H1 (cell line): ENCODE data around the gene MRC2. TPM values are rescaled to one million over a fixed set of nuclear protein-coding genes. Genes with fewer than 3 reads are reported as not detected.
A peak's percentile ranks its signal among the peaks of the same experiment; 100 is the strongest.

Experiments used
- CTCF ChIA-PET: fragments of 300-600 bp; sonication (Branson Sonifier 250); formaldehyde crosslinking; loops from one replicate; lab custom pipeline; 2021; ENCODE audit not compliant: partially characterized antibody; lab: Charles Lee
- POLR2A ChIA-PET: fragments of 300-600 bp; sonication (Branson Sonifier 250); formaldehyde crosslinking; loops from one replicate; lab custom pipeline; 2021; ENCODE audit warnings: inconsistent platforms; ENCODE audit not compliant: partially characterized antibody; lab: Charles Lee
- DNase-seq, 2 experiments: peaks; one replicate each; pipeline versions ENCODE4 v3.0.0 to v3.0.0-alpha.2; 2010 to 2022; ENCODE audit warnings: low spot score in 2 of 2, low read depth in 1 of 2, mixed read lengths in 1 of 2
- FAIRE-seq: peaks from 2 replicates; lab custom pipeline; 2011; peaks lifted over from hg19 to GRCh38; lab: Jason Lieb, UNC
- H2AFZ ChIP-seq: 2 replicates; pipeline ENCODE4 v1.8.1; 2012; ENCODE audit warnings: low read length, inconsistent platforms
- H2AK5ac ChIP-seq: 2 replicates; pipeline ENCODE4 v1.6.1; 2013; ENCODE audit warnings: low read depth, low read length
- H2BK120ac ChIP-seq: replicated peaks from 2 replicates; pipeline ENCODE3; 2013; ENCODE audit warnings: low read depth, low read length, inconsistent platforms
- H2BK12ac ChIP-seq: 2 replicates; pipeline ENCODE4 v1.6.1; 2013; ENCODE audit warnings: low read depth, low read length
- H2BK15ac ChIP-seq: 2 replicates; pipeline ENCODE4 v1.6.1; 2013; ENCODE audit warnings: low read length
- H2BK20ac ChIP-seq: 2 replicates; pipeline ENCODE4 v1.6.1; 2013; ENCODE audit warnings: low read length
- H2BK5ac ChIP-seq: 2 replicates; pipeline ENCODE4 v1.6.1; 2013; ENCODE audit warnings: low read depth, low read length
- H3K14ac ChIP-seq: 2 replicates; pipeline ENCODE4 v1.6.1; 2013; ENCODE audit warnings: inconsistent platforms; ENCODE audit not compliant: insufficient read length
- H3K18ac ChIP-seq: 2 replicates; pipeline ENCODE4 v1.6.1; 2013; ENCODE audit warnings: low read length; ENCODE audit errors: extremely low read depth
- H3K23ac ChIP-seq: 2 replicates; pipeline ENCODE4 v1.6.1; 2013; ENCODE audit warnings: inconsistent platforms; ENCODE audit not compliant: insufficient read length
- H3K23me2 ChIP-seq: 2 replicates; pipeline ENCODE4 v1.6.1; 2013; ENCODE audit warnings: low read depth, low read length
- H3K27ac ChIP-seq: 2 replicates; pipeline ENCODE4 v1.6.1; 2011; ENCODE audit warnings: low read depth, low read length, inconsistent platforms
- H3K27me3 ChIP-seq, 4 experiments: replicated peaks in 1 of 4; 1 replicate in 1 of 4; 2 replicates in 3 of 4; pipeline versions ENCODE4 v1.6.1 to v1.8.1; 2011 to 2013; ENCODE audit warnings: low read length in 3 of 4, mild to moderate bottlenecking in 3 of 4, inconsistent platforms in 2 of 4, mixed read lengths in 2 of 4, moderate library complexity in 1 of 4; ENCODE audit not compliant: control insufficient read depth in 3 of 4, insufficient read depth in 3 of 4; ENCODE audit errors: extremely low read depth in 1 of 4
- H3K36me3 ChIP-seq, 4 experiments: 2 replicates each; pipeline versions ENCODE4 v1.6.1 to v1.8.1; 2011 to 2013; ENCODE audit warnings: mild to moderate bottlenecking in 4 of 4, low read length in 3 of 4, moderate library complexity in 2 of 4, control low read depth in 1 of 4, inconsistent platforms in 1 of 4; ENCODE audit not compliant: insufficient read depth in 4 of 4, control insufficient read depth in 2 of 4
- H3K4ac ChIP-seq: replicated peaks from 2 replicates; pipeline ENCODE3; 2013; ENCODE audit warnings: low read length, low read depth, mixed read lengths, inconsistent platforms; ENCODE audit not compliant: insufficient read length
- H3K4me1 ChIP-seq, 4 experiments: replicated peaks in 1 of 4; 1 replicate in 1 of 4; 2 replicates in 3 of 4; pipeline versions ENCODE4 v1.6.1 to v1.8.1; 2011 to 2013; ENCODE audit warnings: low read length in 3 of 4, inconsistent platforms in 2 of 4, mixed read lengths in 1 of 4; ENCODE audit not compliant: insufficient read depth in 4 of 4, control insufficient read depth in 3 of 4
- H3K4me2 ChIP-seq, 2 experiments: 2 replicates each; pipeline versions ENCODE4 v1.6.1 to v1.8.1; 2011 to 2013; ENCODE audit warnings: low read depth in 2 of 2, low read length in 2 of 2, control low read depth in 1 of 2, inconsistent platforms in 1 of 2, mild to moderate bottlenecking in 1 of 2; ENCODE audit not compliant: insufficient read depth in 1 of 2
- H3K4me3 ChIP-seq, 4 experiments: fragments of 200-600, 300-600 bp in 1 of 4; sonication (generic), shearing (Covaris generic), sonication (Bioruptor Twin) in 1 of 4; 2 replicates each; pipeline versions ENCODE4 v1.5.1 to v1.8.1; 2011 to 2016; ENCODE audit warnings: low read length in 4 of 4, low read depth in 3 of 4, control low read depth in 2 of 4, inconsistent platforms in 2 of 4, mild to moderate bottlenecking in 2 of 4, mixed read lengths in 1 of 4, moderate library complexity in 1 of 4; ENCODE audit not compliant: insufficient read depth in 2 of 4; ENCODE audit errors: extremely low read depth in 1 of 4
- H3K56ac ChIP-seq: replicated peaks from 2 replicates; pipeline ENCODE3; 2013; ENCODE audit warnings: low read depth, mild to moderate bottlenecking, mixed read lengths, low read length, inconsistent platforms; ENCODE audit not compliant: insufficient read length
- H3K79me1 ChIP-seq: 2 replicates; pipeline ENCODE4 v1.6.1; 2013; ENCODE audit warnings: low read depth, low read length, control low read depth
- H3K79me2 ChIP-seq, 2 experiments: 2 replicates each; pipeline versions ENCODE4 v1.6.1 to v1.8.1; 2012 to 2013; ENCODE audit warnings: low read length in 2 of 2, mild to moderate bottlenecking in 2 of 2, inconsistent platforms in 1 of 2; ENCODE audit not compliant: insufficient read depth in 2 of 2, control insufficient read depth in 1 of 2
- H3K9ac ChIP-seq, 4 experiments: replicated peaks in 1 of 4; 1 replicate in 1 of 4; 2 replicates in 3 of 4; pipeline versions ENCODE4 v1.6.1 to v1.8.1; 2011 to 2013; ENCODE audit warnings: low read depth in 3 of 4, low read length in 3 of 4, control low read depth in 2 of 4, mild to moderate bottlenecking in 2 of 4, moderate library complexity in 2 of 4, inconsistent platforms in 1 of 4; ENCODE audit errors: extremely low read depth in 1 of 4
- H3K9me3 ChIP-seq, 2 experiments: 2 replicates each; pipeline versions ENCODE4 v1.6.1 to v1.8.1; 2012 to 2013; ENCODE audit warnings: mild to moderate bottlenecking in 2 of 2, moderate library complexity in 2 of 2, control low read depth in 1 of 2, inconsistent platforms in 1 of 2, low read depth in 1 of 2, low read length in 1 of 2, mixed read lengths in 1 of 2; ENCODE audit not compliant: insufficient read depth in 2 of 2
- H4K20me1 ChIP-seq, 2 experiments: replicated peaks in 1 of 2; 2 replicates each; pipeline versions ENCODE3 to v1.8.1; 2011 to 2013; ENCODE audit warnings: inconsistent platforms in 2 of 2, low read length in 2 of 2, mild to moderate bottlenecking in 1 of 2; ENCODE audit not compliant: insufficient read depth in 2 of 2, control insufficient read depth in 1 of 2
- H4K5ac ChIP-seq: 2 replicates; pipeline ENCODE4 v1.6.1; 2013; ENCODE audit warnings: low read length, low read depth, mixed read lengths, inconsistent platforms; ENCODE audit not compliant: insufficient read length
- H4K8ac ChIP-seq: 2 replicates; pipeline ENCODE4 v1.8.0; 2013; ENCODE audit warnings: mild to moderate bottlenecking, moderate library complexity, low read length, inconsistent platforms; ENCODE audit not compliant: insufficient read depth; ENCODE audit errors: extremely low read depth
- H4K91ac ChIP-seq: replicated peaks from 2 replicates; pipeline ENCODE3; 2013; ENCODE audit warnings: low read length, mixed read lengths, inconsistent platforms; ENCODE audit not compliant: insufficient read length
- CTCF ChIP-seq, 3 experiments: IDR thresholded peaks; 1 replicate in 2 of 3; 2 replicates in 1 of 3; pipeline versions ENCODE4 v1.5.1 to v1.6.1; 2011; ENCODE audit warnings: low read length in 3 of 3, mild to moderate bottlenecking in 3 of 3, inconsistent platforms in 2 of 3, low read depth in 1 of 3, moderate library complexity in 1 of 3; ENCODE audit not compliant: insufficient read depth in 1 of 3; ENCODE audit errors: control extremely low read depth in 1 of 3
- RAD21 ChIP-seq, 2 experiments: IDR thresholded peaks in 1 of 2; conservative IDR thresholded peaks in 1 of 2; 2 replicates each; pipeline ENCODE4 v1.6.1; 2011; ENCODE audit warnings: low read depth in 2 of 2, low read length in 2 of 2, improper control_type of control experiment in 1 of 2, inconsistent platforms in 1 of 2, mild to moderate bottlenecking in 1 of 2, moderate library complexity in 1 of 2
- TBP ChIP-seq: IDR thresholded peaks from 2 replicates; pipeline ENCODE4 v1.6.1; 2011; ENCODE audit warnings: low read depth, low read length, improper control_type of control experiment
- WGBS, 2 experiments: shearing (Covaris generic) in 1 of 2; methylation state at CpG; one replicate each; pipeline versions ENCODE4 v1.1.6 to v1.1.7; 2013 to 2015; ENCODE audit warnings: low lambda C conversion rate in 2 of 2, mixed read lengths in 2 of 2, inconsistent platforms in 1 of 2, low coverage in 1 of 2, missing lambda C conversion rate in 1 of 2; ENCODE audit not compliant: insufficient replicate concordance in 2 of 2, insufficient coverage in 1 of 2, insufficient read length in 1 of 2; ENCODE audit errors: extremely low coverage in 1 of 2, missing lambda C conversion rate in 1 of 2; 5-methylcytosine and 5-hydroxymethylcytosine counted together
- polyA plus RNA-seq, 7 experiments: library from polyadenylated mRNA; depleted of rRNA in 3 of 7; stranded (reverse) in 5 of 7; unstranded in 2 of 7; fragments of >200 nt in 5 of 7; fragments of 200-250 nt in 2 of 7; gene quantifications; 1 replicate in 5 of 7; 2 replicates in 1 of 7; 4 replicates in 1 of 7; pipeline versions ENCODE4 v1.2.1 to v1.2.3, GENCODE V29; 2011 to 2013; ENCODE audit warnings: missing spikeins in 2 of 7, mixed read lengths in 2 of 7
- total RNA-seq: library from RNA; stranded (reverse); fragmentation: NEBNext Ultra II Directional; extraction: Animal tissue kit (Norgen Biotek cat#: 25700); gene quantifications from 2 replicates; pipeline ENCODE4 v1.2.1, GENCODE V29; 2021

The MRC2 gene
- total and polyA plus RNA-seq, 2 of the 8 experiments (the other 6 are each of a cell fraction or from before 2014, with no cell fraction given): 7.0 to 24.2 TPM

DNA sequence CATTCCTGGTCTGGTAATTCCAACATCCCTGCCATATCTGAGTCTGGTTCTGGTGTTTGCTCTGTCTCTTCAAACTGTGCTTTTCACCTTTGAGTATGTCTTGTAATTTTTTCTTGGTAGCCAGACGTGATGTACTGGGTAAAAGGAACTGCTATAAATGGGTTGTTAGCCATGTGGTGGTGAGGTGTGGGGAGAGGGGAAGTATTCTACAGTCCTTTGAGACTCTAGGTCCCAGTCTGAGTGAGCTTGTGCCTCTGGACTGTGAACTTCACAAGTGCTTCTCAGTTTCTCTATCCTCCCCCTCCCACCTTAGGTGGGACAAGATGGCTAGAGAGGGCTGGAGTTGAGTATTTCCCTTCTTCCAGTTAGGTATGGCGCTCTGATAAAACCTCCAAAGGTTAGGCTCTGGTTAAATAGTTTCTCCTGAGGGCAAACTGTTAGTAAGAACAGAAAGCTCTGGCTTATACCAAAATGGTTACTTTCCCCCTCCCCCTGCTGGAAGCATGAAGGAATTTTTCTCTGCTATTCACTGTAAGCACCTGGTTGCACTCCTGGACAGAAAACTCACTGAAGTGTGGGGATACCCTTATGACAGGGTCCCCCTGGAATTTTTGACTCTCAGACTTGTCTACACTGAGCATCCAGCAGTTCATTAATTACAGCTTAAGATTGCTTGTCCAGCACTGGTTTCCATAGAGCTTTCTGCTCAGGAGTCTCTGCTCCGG is 92.8 kb downstream of the MRC2 start:
- Histone ChIP-seq H3K23ac (no peak overlapping the region), H4K91ac (no peak overlapping the region), H3K18ac (peak overlapping the region; percentile 57; the same call in 1 of the 2 replicates), H3K4ac (no peak overlapping the region), H3K4me3 (no peak overlapping the region), H2AK5ac (no peak overlapping the region), H3K4me2 (no peak overlapping the region), H2BK12ac (no peak overlapping the region; the same call in 1 of the 2 replicates), H3K9me3 (no peaks in the 10 kb centered on the region), H3K56ac (no peak overlapping the region), H3K79me1 (no peaks in the 10 kb centered on the region), H3K36me3 (no peaks in the 10 kb centered on the region), H4K5ac (no peak overlapping the region), H3K9ac (no peak overlapping the region), H3K79me2 (no peaks in the 10 kb centered on the region), H3K4me1 (peaks cover 0 to 9% (median under 1%) of the 10 kb centered on the region in 4 experiments; a peak in 1 of 7 replicates), H2BK5ac (0 out of 2 replicates have a peak overlapping the region, but pooled peaks have one; percentile 13), H2BK120ac (no peak overlapping the region), H3K23me2 (0 out of 2 replicates have a peak, but pooled peaks cover 4% of the 10 kb centered on the region), H2BK20ac (no peak overlapping the region), H4K8ac (no peak overlapping the region), H3K27me3 (0 out of 7 replicates have a peak, but pooled peaks cover 0 to 1% (median 0%) of the 10 kb centered on the region in 4 experiments), H2BK15ac (peak overlapping the region; percentile 53; the same call in 1 of the 2 replicates), H4K20me1 (no peaks in the 10 kb centered on the region), H3K14ac (no peak overlapping the region), H3K27ac (no peak overlapping the region), H2AFZ (peak overlapping the region; percentile 68; the same call in 1 of the 2 replicates)
- FAIRE-seq: no peak
- ChIA-PET POLR2A (interaction anchor here (2.3 kb wide), 1 partner anchor 14 kb away, joined by 7 read pairs; no protein-coding TSS in a partner anchor), CTCF (interaction anchor here (0.6 to 6.1 kb wide), 16 partner anchors 8 to 1434 kb away, joined by 3 to 43 read pairs (median 4); no protein-coding TSS in a partner anchor)
- no peak for TF ChIP-seq TBP
- TF ChIP-seq RAD21 (IDR thresholded peaks at IDR 0.05 in 1 of 2, conservative IDR thresholded peaks at IDR 0.05 in 1 of 2; ENCODE audit: low read depth in 2 of 2, low read length in 2 of 2): peak in 1 of 2 experiments; percentile 39; a peak in 2 of 4 replicates
- peak in 1 of 3 experiments; percentile 43; a peak in 2 of 4 replicates for TF ChIP-seq CTCF (IDR thresholded peaks at IDR 0.05; ENCODE audit: control extremely low read depth in 1 of 3, insufficient read depth in 1 of 3, low read depth in 1 of 3, low read length in 3 of 3)
- DNase-seq: no peak
- WGBS, 2 experiments: 84% methylated on average over 3 of the region's 3 CpGs; no CpG with 5 or more reads in 1 of the 2 experiments
